Prostate gland (tissue), 2 donors: ENCODE results near the gene COPG2.

ENCODE experiments used
- CTCF ChIP-seq, 4 experiments: fragments of 200-600 bp in 2 of 4; fragments of 450-650 bp in 2 of 4; sonication (generic) in 2 of 4; IDR thresholded peaks; 1 replicate in 3 of 4; 2 replicates in 1 of 4; pipeline ENCODE4 v1.5.1; 2016 to 2019; ENCODE audit warnings: antibody characterized with exemption in 4 of 4, mild to moderate bottlenecking in 2 of 4, moderate library complexity in 2 of 4
- POLR2A ChIP-seq: fragments of 450-650 bp; IDR thresholded peaks from one replicate; pipeline ENCODE4 v1.6.1; 2016; ENCODE audit warnings: antibody characterized with exemption, mild to moderate bottlenecking
- POLR2AphosphoS5 ChIP-seq: sonication (generic); formaldehyde crosslinking; IDR thresholded peaks from one replicate; pipeline ENCODE4 v1.6.1; 2017; ENCODE audit warnings: antibody characterized with exemption

GRCh38 chr7:130506358-130506757 is 162.2 kb downstream of the COPG2 start:
- TF ChIP-seq CTCF (IDR thresholded peaks at IDR 0.05) (no peak), POLR2AphosphoS5 (no peak), POLR2A (no peak)
